Right forelimb (tissue), 1 donor: ENCODE data around the gene QRFP.
A peak's percentile ranks its signal among the peaks of the same experiment; 100 is the strongest.

ENCODE experiments used
- DNase-seq: peaks from one replicate; pipeline ENCODE4 v3.0.0-alpha.2; 2018

QRFP gene, protein sequence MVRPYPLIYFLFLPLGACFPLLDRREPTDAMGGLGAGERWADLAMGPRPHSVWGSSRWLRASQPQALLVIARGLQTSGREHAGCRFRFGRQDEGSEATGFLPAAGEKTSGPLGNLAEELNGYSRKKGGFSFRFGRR

DNA sequence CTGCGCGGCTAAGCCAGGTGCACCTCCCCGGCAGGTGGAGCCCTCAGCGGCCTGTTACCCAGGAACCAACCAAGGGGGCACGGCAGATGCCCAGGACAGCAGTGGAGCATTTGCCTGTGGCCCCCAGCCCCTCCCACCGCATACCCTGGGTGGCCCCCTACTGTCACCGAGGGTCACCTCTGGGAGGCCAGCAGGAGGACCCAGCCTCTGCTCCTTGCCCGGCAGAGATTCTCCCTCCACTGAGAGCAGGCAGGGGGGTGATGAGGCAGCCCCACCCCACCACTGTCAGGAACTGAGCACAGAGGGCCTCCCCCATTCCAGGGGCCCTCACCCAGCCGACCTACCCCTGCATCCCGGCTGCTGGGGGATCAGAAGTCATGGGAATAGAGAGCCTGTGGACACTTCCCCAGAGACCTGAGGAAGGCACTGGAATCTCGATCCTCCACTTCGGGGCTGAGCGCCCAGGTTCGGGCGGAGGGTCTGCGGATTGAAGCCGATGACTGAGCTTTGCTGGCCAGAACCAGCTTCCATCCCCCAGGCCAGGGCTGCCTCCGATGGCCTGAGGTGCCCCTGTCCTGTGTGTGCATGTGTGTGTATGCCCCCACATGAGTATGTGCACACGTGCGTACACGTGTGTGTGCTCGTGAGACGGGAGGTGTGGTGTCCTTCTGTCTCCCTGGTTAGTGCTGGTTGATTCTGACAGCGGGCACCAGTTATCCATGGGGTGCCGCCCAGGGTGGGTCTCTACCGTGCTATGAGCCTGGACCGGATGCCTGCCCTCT, at the start of gene QRFP:
QRFP (minus strand) TSS at position 580 of the 782 bp plus-strand sequence. CDS start 2,974 bp downstream, outside the sequence.
- no peak for DNase-seq

DNA sequence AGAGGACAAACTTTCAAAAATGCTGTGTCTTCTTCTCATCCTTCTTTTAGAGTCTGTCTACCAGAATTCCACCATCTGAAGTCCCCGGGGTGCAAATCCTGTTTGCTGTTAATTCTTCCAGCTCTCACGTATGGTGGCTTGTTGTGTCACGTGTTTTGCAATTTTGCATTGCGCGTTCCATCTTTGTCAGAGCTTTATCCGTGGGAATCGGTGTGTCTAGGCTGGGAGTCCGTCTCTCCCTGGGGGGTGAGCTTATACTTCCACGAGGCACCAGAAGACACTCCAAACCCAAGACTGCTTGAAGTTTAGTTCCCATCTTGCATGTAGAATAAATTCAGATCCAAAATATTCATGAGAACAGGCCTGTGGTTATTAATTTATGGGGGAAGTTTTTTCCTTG, 48.6 kb upstream of the QRFP start:
- DNase-seq, result no peak

DNA sequence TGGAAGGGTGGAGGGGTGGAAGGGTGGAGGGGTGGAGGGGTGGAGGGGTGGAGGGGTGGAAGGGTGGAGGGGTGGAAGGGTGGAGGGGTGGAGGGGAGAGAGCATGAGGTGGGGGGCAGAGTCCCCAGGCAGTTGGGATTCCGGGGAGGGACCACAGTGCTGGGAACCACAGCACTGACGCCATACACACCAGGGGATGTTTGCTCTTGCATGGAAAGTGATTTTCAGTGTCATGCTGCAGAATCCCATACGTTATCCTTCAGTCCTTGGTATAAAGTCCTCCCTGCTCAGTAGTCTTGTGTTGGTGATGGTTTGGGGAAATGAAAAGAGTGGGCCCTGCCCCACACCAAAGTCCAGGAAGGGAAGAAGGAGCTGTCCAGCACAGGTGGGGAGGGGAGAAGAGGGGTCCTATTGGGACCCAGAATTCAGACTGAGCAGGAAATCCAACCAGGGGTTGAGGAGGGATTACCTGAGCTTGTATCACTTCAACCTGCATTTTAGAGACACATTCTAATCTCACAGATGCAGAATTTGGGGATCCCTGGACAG, 48.0 kb upstream of the QRFP start:
- no peak for DNase-seq

DNA sequence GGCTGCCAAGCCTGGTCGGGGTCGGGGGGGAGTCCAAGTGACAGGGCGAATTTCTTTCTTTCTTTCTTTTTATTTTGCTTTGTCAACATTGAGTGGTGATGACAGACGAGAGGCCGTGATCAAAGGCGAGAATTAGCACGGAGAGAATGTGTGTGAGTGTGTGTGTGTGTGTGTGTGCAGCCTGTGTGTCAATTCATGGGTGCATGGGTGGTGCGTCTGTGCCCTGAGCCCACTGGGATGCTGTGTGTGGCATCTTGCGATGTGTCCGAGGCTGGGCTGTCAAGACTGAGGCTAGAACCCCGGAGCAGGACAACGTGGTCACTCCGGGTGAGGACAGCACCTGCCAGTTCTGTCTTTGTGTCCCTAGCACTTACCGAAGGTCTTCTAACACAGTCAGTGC, 47.2 kb upstream of the QRFP start:
- no peak for DNase-seq

DNA sequence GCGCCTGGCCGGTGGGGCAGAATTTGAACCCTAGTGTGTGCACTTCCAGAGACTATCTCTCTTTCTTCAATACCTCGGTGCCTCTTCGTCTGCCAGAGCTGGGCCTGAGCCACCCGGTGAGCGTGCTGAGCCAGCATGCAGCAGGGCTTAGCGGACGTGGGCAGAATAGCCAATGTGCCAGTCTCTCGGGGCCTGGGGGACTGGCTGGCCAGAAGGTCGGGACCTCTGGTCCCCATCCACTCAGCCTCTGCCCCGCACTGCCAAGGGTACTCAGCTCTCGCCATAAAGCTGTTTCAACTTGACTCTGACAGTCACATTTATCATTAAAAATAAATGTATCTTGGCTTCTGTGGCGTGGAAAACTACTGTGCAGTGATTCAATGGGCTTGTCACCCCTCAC, 46.6 kb upstream of the QRFP start:
- no peak for DNase-seq

DNA sequence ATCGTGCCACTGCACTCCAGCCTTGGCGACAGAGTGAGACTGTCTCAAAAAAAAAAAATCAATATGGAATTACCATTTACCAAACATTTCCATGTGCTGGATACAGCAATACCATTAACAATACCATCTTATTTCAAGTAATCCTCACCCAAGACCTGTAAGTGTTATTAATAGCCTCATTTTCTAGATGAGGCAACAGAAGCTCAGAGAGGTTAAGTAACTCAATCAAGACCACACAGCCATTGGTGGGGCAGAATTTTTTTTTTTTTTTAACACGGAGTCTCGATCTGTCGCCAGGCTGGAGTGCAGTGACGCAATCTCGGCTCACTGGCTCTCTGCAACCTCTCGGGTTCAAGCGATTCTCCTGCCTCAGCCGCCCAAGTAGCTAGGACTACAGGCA, 46.1 kb upstream of the QRFP start:
- no peak for DNase-seq

DNA sequence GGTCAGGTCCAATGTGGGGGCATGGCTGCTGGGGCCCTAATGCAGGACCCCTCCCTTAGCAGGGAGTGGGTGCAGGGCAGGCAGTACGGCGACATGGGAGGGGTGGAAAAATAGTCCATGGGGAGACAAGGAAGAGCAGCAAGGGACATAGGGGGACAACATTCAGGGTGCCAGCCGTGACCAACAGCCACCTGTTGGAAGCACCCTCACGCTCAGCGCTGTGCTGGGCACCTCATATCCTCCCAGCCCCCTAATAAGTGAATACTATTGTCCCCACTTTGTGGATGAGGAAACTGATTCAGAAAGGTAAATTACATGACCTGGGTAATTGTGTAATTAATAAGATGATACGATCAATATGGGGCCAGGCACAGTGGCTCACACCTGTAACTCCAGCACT, 45.5 kb upstream of the QRFP start:
- DNase-seq, result no peak

DNA sequence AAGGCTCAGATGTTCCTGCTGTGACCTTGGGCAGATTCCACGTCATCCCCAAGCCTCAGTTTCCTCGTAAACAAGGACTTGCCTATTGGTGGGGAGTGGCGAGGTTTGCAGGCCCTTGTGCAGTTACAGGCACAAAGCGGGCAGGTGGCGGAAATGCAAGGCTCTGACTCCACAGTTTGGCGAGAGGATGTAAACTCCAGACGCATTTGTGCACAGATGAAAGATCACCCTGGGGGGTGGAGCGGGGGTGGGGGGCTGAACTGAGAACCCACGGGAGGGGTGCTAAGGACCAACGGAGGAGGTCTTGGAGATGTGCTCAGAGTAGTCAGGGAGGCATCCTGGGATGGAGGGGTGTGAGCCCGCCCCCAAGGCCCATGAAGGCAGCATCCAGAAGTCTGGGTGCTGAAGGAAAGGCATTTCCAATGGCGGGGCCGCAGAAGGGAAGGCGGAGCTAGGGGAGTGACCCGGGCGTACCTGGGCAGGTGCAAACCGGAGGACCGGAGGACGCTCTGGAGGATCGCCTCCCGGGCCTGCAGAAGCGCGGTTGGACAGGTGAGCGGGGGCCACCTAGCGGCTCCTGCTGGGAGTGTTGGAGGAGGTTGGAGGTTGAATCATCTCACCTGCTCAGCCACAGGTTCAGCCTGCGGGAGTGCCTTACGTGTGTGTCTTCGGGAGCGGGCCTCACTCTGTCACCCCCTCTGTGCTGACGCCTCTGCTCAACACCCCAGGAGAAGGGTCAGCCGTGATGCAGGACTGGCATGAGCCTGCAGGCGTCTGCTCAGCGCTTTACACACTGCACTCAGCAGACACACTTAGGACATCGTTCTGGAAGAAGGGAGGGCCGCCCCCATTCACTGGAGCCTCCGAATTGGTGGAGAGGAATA, 44.3 kb upstream of the QRFP start:
- DNase-seq, result peak; percentile 75

DNA sequence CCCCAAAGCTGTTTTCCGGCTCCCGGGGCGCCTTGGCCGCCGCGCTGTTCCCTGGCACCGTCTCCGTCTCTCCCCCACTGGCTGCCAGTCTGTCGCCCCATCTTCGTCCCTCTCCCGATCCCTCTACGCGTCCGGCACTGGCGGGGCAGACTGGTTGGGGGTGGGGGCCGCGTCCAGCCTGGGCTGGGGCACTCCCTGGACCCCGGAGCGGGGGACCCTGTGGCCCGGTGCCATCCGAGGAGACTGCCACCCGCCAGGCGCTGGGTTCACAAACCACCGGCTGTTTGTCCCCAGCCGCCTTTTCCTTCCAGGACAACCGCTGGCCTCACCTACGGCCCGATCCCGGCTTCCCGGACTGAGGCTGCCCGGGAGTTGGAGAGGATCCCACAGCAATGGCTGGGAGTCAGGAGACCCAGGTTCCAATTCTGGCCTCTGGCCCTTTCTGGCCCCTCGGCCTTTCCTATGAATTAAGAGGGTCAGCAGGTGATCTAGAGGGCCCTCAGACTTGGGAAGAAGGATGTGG, 43.5 kb upstream of the QRFP start:
- DNase-seq, result no peak

DNA sequence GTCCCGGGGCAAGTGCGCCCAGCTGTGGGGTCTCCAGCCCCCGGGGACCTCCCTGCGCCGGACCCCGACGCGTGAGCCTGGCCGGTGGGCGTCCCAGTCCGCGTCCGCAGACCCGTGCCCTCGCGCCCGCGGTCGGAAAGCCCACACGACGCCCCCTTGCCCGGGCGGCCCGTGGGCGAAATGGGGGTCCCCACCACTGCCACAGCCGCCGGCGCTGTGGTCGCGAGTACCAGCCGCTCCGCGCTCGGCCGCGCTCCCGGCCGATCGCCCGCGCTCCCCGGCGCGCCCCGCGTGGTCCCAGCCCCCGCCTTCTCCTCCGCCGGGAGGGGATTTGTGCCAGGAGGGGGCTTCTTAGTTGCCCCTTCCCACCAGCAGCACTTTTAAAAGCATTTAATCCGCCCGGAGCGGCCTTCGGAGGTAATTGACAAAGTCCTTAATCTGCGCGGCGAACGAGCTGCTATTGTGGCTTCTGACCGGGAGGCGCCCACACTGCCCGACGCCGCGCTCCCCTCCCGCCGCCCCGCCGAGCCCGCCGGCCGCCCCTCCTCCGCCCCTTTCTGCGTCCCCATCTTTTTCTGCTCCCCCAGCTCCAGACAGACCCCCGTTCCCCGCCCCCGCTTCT, 42.9 kb upstream of the QRFP start:
- DNase-seq, result no peak

DNA sequence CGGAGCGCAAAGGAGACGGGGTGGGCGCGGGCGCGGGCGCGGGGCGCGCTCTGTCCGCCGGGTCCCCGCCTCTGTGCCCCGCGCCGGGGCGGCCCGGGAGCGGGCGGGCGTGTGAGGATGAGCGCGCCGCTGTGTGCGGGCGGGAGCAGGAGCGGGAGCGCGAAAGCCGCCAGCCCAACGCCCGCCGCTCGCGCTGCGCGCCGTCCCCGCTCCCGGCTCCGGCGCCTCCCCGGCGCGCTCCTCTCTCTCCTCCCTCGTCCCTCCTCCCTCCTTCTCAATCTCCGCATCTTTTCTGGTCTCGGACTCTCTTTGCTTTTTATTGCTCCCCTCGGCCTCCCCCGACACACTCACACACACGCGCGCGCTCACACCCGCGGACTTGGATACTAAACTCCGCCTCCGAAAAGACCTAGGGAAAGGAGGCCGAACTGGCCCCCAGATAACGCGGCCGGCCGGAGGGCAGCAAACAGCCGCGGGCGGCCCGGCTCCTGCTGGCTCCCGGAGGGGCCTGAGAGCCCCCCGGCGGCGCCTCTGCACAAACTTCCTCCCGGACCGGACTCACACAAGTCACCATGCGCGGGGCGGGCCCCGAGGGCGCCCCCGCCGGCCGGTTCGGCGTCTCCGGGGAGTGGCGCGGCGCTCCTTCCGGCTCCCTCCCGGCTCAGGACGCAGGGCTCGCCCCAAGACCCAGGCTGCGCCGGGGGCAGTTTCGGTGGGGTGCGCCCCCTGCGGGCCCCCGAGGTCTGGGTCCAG, 42.2 kb upstream of the QRFP start, which contains the start of gene FIBCD1:
FIBCD1 (minus strand) TSS at position 596 of the 753 bp plus-strand sequence. CDS start 640 bp downstream, outside the sequence.
- DNase-seq, result no peak

DNA sequence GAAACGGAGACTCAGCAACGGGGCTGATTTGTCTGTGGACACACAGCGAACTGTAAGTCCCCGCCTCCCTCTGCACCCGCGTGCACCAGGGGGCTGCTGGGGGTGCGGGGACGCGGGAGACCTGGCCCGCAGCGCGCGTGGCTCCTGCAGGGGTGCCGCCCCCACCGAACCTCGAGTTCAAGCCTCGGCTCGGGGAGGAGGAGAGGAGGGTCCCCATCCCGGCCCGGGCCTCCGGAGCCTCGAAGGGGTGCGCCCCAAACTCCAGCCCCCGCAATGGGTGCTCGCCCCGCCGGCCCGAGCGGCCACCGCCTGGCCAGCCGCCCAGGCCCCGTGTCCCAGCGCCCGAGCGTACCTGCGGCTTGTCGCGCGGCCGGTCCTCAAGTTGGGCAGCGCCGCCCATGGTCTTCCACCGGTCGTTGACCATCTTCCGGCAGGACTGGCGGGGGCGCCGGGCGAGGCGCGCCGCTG, 41.6 kb upstream of the QRFP start:
- DNase-seq, result no peak

DNA sequence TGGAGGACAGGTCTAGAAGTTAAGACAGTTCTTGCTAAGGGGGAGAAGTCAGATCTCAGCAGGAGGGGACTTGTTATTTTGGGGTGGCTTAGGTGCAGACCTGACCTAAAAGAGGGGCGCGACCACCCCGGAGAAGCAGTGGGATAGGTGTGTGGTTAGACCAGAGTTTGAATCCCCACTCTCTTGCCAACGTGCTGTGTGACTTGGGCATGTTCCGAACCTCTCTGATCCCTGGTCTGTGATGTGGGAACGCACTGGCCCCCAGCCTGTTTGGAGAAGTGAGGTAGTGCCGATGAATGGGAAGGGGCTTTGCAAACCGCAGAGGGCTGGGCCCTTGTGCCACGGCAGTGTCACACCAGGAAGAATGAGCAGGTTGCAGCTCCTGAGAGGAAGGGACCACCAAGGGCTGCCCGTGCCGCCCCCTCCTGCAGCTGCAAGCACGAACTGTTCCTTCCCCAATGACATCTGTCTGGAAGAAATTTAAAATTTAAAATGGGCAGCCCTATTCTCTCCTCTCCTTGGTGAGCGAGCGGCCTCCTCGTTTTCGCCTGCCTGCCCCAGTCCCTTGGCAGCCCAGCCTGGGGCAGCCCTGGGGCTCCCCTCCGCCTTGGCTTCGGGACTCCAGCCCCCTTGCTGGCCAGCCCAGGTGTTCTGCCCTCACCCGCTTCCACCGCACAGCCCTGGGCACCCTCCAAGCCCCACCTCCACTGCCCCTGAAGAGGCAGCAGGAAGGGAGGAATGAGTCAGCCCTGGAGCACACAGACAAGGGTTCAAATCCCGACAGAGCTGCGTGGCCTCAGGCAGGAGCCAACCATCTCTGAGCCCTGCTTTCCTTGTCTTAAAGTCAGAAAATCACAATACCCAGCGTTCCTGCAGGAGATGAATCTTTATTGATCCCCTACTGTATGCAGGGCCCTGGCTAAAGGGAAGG, 40.8 kb upstream of the QRFP start:
- DNase-seq, result no peak

DNA sequence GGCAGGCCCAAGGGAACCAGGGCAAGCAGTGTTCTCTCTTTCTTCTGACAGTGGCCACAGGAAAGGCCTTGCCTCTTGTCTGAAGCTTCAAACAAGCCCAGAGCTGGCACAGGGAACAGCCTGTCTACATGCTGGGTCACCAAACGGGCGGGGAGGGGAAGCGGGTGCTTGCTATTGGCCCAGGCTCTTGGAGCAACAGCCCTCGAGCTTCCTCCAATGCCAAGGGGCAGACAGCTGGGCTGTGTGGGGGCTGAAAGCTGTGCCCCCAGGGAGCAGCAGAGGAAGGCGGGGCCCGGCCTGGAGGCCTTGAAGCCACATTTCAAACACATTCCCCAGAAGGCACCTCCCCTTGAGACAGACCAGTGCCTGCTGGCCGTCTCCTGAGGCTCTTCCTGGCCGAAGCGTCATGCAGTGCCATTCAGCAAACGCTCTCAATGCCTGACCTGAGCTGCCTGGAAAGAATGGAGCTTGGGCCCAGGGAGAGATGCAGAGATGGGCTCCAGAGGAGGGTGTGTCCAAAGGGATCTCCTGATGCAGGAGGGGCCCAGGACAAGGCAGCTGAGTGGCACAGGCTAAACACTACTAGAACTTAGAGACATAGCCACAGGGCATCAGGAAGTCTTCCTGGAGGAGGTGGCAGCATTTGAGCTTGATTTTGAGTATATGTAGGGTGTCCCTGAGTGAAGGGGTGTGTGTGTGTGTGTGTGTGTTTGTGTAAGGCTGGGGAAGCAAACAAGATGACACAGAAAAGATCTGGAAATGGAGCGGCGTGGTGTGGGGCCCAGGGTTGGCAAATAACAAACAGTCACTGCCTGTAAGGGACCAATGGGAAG, 39.9 kb upstream of the QRFP start:
- DNase-seq, result no peak

DNA sequence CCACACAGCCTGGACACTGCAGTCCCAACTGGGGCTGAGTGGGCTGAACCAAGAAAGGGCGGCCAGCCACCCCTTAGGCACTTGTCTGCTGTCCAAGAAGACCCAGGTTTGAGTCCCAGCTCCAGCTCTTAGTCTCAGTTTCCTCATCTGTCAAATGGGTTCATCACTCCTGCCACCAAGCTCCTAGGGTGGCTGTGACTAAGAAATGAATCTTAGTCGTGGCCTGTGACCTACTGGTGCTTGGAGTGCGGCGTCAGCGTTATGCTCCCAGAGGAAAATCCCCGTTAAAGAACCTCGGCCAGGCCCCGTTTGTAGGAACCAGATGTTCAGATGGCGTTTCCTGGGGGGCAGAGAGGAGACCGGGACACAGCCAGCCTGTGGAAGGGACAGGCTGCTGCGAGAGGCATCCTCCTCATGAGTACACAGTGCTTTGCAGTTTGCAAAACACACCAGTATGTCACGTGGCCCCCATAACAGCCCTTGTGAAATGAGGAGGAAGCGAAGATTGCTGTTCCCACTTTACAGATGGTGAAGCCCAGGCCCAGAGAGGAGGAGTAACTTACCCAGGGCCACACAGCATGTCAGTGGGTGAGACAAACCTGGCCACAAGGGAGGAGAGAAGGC, 39.1 kb upstream of the QRFP start:
- no peak for DNase-seq

DNA sequence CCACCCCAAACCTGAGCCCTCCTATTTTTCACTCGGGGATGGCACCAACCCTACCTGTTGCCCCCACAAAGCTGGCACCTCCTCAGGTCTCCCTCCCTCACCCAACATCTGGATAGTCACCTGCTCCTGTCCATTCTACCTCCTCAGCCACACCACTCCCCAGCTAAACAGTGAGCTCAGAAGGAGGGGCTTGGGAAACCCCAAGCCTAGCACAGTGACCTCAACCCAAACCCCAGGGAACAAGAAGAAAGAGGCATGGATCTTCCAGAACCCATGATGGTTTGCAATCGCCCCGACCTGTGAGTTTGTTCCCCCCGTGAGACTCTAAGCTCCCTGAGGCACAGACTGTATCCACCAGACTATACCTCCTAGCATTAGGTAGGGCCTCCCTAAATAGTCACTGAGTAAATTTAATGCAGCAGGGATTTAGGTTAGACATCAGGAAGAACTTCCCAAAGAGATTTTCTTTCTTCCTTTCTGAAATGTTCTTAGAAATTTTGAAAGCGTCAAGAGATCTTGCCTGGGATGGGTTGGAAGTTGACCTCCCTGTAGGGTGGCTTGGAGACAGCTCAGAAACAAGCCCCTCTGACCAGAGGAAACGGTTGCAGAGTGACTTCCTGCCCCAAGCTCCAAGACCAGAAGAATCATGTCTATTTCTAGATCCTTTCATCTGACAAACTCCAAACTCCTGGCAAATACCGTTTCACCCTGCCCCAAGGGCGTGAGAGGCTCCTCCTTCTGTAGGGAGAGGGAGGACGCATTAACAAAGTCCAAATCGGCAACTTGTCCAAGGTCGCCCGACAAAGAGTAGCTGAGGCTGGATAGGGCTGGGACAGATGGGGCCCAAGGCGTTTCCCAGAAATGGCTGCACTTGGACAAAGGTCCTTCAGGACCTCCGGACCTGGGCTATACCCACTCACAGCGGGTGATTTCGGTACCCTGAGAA, 38.4 kb upstream of the QRFP start:
- no peak for DNase-seq

DNA sequence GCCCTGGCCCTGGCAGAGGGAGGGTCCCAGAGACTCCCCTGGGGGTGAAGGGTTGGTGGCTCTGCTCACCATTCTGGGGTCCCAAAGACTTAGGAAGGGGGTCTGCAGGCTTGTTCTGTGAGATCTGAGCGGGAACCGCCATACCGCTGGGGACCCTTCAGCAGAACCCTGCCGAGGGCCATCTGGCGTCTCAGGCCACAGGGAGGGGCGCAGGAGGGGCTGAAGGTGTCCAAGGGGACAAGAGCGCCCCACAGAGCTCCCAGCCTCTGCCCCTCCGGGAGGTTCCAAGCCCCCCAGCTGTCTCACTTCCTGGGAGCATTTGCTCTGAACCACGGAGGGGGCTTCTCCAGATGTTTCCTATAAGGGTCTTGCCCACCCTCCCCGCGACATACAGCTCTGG, 37.6 kb upstream of the QRFP start:
- no peak for DNase-seq
